Measurements from ENCODE around the gene PRLH.
"Not testable (repeated sequence)": the region's sequence is repeated elsewhere in the genome, so short reads cannot be mapped to it uniquely, and the experiment has no call there.

PRLH gene

GRCh38 chr2:237601453-237602116 lies 35.2 kb downstream of the PRLH start:
- no peak for DNase-seq (ENCODE audit: low read depth)

DNA sequence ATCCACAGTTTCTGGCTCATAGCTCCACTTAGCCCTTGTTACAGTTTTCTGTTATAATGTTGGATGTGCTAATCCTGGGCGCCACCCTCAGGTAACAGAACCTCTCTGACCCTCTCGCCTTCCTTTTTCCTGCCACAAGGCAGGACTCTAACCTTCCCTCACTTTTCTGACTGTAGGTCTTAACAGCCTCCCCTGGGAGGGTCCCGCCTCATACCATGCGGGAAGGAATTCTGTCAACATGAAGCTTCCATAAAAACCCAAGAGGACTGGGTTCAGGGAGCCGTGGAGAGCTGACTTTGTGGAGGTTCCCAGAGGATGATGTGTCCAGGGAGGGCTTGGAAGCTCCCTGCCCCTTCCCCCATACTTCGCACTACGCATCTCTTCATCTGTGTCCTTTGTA lies 36.0 kb downstream of the PRLH start:
- no peak for DNase-seq (ENCODE audit: low read depth)

GRCh38 chr2:237603049-237603717 lies 36.8 kb downstream of the PRLH start:
- DNase-seq (ENCODE audit: low read depth) = no peak

- DNase-seq (ENCODE audit: low read depth) = no peak
Observed at GRCh38 chr2:237603718-237604362, 37.5 kb downstream of the PRLH start.

- no peak for DNase-seq (ENCODE audit: low read depth)
Observed at GRCh38 chr2:237604391-237604790, 38.0 kb downstream of the PRLH start.

DNA sequence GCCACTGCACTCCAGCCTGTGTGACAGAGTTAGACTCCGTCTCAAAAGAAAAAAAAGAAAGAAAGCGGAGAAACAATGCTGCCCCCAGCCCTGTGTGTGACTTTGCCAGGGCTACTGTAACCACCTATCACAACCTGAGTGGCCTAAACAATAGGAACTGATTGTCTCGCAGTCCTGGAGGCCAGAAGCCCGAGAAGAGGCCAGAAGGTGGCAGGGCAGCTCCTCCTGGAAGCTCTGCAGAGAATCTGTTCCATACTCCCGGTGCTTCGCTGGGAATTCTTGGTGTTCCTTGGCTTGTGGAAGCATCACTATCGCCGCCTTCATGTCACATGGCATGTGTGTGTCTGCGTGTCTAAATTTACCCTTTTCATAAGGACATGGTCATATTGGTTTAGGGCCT lies 38.6 kb downstream of the PRLH start:
- DNase-seq (ENCODE audit: low read depth) = no peak

DNA sequence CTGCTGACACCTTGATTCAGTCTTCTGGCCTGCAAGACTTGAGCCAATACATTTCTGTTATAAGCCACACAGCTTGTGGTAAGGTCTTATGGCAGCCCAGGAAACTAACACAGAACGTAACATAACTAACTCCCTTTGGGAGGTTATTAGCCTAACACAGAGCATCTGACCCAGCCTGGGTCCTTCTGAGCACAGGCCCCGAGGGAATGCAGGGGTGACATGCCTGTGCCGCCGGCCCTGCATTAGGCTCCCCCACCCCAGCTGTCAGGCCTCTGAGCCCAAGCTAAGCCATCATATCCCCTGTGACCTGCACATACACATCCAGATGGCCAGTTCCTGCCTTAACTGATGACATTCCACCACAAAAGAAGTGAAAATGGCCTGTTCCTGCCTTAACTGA lies 40.1 kb downstream of the PRLH start:
- DNase-seq (ENCODE audit: low read depth) = not testable (repeated sequence)

- DNase-seq (ENCODE audit: low read depth) = no peak
Observed at GRCh38 chr2:237612527-237613357, 46.4 kb downstream of the PRLH start.

DNA sequence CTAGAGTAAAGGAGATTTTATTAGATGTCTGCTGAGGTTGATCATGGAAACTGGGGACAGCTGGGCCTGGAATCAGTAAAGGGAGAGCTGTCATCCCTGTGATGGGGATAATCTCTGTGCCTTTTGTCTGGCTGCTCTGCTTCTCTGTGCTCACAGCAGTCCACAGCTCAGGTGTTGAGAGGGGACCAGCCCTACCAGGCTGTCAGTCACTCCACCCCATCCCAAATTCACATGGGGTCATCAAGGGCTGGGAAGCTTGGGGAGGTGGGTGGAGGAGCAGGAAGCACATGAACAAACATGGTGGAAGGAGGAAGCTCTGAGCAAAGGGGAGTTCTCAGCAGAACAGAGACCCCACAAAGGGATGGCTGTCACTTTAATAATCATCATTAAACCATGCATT lies 47.3 kb downstream of the PRLH start:
- no peak for DNase-seq (ENCODE audit: low read depth)

DNA sequence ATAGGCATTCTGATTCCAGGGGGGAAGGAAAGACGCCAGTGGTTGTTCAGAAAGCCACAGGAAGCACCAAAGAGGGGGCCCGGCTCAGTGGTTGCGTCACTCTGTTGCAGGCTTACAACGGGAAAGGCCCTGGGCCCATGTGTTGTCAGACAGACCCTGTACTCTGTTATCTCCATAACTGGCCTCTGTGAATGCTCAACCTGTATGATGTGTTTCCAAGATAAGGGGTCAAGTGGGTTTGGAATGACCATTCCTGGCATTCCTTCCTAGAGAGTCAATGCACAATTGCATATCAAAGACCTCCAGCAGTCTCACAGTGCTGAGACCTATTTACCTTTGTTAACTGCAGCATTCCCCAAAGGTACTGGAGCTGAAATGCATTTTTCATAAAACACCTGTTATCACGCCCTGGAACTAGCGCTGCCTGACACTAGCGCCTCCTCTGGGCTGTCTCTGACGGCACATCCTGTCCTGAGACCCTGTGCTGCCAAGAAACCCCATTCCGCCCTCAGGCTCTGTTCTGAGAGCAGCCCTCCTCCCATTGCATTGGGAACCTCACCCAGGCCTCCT lies 47.9 kb downstream of the PRLH start:
- DNase-seq (ENCODE audit: low read depth) = no peak

- DNase-seq (ENCODE audit: low read depth) = no peak
Observed at GRCh38 chr2:237615631-237616249, 49.4 kb downstream of the PRLH start.

DNA sequence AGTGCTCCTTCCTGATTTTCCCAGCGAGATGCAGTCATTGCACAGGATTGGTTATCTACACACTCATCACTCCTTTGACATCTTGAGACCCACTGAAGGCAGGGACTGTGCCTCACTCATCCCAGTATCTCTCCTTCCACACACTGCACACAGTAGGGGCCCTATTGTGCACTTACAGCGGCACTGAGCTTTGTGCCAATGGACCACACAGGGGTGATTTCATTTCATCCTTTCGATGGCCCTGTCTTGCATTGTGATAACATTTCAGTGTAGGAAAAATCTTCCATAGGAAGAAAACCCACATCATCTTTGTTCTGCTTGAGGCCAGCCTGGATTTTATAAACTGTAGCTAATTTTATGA lies 50.0 kb downstream of the PRLH start:
- DNase-seq (ENCODE audit: low read depth) = no peak

Measured in activated T-helper 9 cell treated with anti-CD3 and anti-CD28 coated beads, Interleukin-2, amount 50 U/mL, for 16 hours (primary cell).